GM10266 (cell line): ENCODE data around the gene MAZ.

Experiments used
- DNase-seq: peaks from one replicate; pipeline ENCODE4 v3.0.0; 2012; ENCODE audit errors: extremely low spot score
- TF ChIP-seq, protein P1 (sequence below): IDR thresholded peaks from 2 replicates; pipeline ENCODE4 v1.5.1; 2012; ENCODE audit warnings: mild to moderate bottlenecking, low read depth; ENCODE audit not compliant: control insufficient read depth, insufficient read depth; ENCODE audit errors: missing control alignments

Gene MAZ

DNA sequence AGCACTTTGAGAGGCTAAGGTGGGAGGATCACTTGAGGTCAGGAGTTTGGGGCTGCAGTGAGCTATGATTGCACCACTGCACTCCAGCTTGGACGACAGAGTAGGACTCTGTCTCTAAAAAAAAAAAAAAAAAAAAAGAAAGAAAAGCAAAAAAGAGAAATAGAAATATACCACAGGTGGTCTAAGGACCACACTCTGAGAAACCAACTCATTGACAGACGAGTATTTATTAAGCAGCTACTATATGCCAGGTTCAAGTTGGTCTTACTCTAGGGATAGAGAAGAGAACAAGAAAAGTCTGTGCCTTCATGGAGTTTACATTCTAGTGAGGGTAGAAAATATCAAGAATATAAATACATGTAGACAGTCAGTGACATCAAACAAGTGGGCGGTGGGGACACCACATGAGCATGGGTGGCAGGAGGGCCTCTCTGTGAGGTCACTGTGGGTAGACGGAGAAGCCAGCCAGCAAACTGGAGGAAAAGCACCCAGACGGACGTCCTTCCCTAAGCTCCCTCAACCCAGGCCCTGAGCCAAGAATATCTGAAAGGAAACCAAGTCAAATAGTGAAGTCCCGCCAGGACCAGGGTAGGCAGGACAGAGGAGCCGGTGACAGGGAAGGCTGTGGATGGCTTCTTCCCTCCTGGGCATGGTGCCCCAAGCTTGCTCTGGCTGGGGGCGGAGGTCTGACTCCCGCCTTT, 52.0 kb downstream of the MAZ start:
- TF ChIP-seq, protein P1, sequence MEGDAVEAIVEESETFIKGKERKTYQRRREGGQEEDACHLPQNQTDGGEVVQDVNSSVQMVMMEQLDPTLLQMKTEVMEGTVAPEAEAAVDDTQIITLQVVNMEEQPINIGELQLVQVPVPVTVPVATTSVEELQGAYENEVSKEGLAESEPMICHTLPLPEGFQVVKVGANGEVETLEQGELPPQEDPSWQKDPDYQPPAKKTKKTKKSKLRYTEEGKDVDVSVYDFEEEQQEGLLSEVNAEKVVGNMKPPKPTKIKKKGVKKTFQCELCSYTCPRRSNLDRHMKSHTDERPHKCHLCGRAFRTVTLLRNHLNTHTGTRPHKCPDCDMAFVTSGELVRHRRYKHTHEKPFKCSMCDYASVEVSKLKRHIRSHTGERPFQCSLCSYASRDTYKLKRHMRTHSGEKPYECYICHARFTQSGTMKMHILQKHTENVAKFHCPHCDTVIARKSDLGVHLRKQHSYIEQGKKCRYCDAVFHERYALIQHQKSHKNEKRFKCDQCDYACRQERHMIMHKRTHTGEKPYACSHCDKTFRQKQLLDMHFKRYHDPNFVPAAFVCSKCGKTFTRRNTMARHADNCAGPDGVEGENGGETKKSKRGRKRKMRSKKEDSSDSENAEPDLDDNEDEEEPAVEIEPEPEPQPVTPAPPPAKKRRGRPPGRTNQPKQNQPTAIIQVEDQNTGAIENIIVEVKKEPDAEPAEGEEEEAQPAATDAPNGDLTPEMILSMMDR, result no peak
- DNase-seq, result no peak

DNA sequence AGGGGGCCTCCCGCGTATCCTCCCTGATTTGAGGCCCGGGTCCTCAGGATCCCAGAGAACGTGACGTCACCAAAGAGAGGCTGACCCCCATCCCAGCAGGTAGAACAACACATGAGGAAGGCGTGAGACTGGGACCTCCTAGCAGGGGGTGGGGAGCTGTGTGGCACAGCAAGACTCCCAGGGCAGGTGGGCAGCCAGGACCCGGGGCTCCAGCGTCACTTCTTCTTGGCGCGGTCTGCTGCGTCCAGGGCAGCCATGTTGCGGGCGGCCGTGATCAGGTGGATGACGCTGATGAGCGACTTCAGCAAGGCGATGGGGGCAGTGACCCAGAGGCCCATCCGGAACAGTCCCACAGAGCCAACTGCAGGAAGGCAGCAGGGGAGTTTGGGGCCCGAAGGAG, 52.6 kb downstream of the MAZ start:
- TF ChIP-seq, protein P1, result no peak
- no peak for DNase-seq

DNA sequence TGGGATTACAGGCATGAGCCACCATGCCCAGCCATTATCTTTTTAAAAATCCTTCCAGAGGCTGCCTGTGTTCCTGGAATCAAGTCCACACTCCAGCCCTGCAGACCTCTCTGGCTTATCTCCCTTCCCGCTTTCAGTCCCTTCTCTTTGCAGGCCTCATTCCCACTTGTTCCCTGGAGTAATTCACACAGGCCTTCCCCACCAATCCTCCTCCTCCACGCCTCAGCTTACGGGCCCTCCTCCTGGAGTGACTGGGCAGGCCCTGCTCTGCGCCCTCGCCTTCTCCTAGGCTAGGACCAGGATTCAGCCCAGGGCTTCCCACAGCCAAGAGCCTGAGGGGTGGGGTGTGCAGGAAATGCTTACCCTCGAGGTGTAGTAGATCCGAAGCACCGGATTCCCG, 53.9 kb downstream of the MAZ start:
- no peak for DNase-seq
- TF ChIP-seq, protein P1, result no peak
